ENCODE results near the gene GPRC5C. TPM values are rescaled to one million over a fixed set of nuclear protein-coding genes. Genes with fewer than 3 reads are reported as not detected.

The GPRC5C gene
- polyA plus RNA-seq, 2 of the 4 experiments (the other 2 are of a cell fraction), result 36.5 to 49.2 TPM

GRCh38 chr17:74414510-74414909 lies 17.4 kb upstream of the GPRC5C start:
- DNase-seq (ENCODE audit: low read depth in 1 of 2, low spot score in 1 of 2) (no peak), FAIRE-seq (no peak), ATAC-seq (no peak)
- no peak overlapping the region for H3K4me3 ChIP-seq
- TF ChIP-seq FOSB (CRISPR knock-in tag; IDR thresholded peaks at IDR 0.05), result no peak
- TF ChIP-seq KDM5A (IDR thresholded peaks at IDR 0.05), result no peak
- TF ChIP-seq EP300 (IDR thresholded peaks at IDR 0.05), result no peak
- TF ChIP-seq BCL3 (IDR thresholded peaks at IDR 0.05), result no peak
- no peak for TF ChIP-seq POLR2AphosphoS2 (conservative IDR thresholded peaks at IDR 0.05; ENCODE audit: low read length)
- no peak for TF ChIP-seq CHD2 (IDR thresholded peaks at IDR 0.05; ENCODE audit: low read length, partially characterized antibody)
- TF ChIP-seq CBX2 (IDR thresholded peaks at IDR 0.05; ENCODE audit: borderline replicate concordance, low read depth), result no peak
- TF ChIP-seq HDAC2 (IDR thresholded peaks at IDR 0.05), result no peak
- no peak for TF ChIP-seq KDM1A (IDR thresholded peaks at IDR 0.05; ENCODE audit: low read depth)
- no peak for TF ChIP-seq HMGXB4 (CRISPR knock-in tag; IDR thresholded peaks at IDR 0.05; ENCODE audit: borderline replicate concordance)
- no peak for TF ChIP-seq MAFK (IDR thresholded peaks at IDR 0.05; ENCODE audit: partially characterized antibody)
- no peak for TF ChIP-seq RFX5 (IDR thresholded peaks at IDR 0.05)
- H3K9me3 ChIP-seq, result no peaks in the 10 kb centered on the region
- no peak overlapping the region for H3K4me2 ChIP-seq
- ChIA-PET CTCF (interaction anchor here (4.9 to 15.2 kb wide), 3 partner anchors 21 to 35 kb away, joined by 18 to 138 read pairs (median 72); no protein-coding TSS in a partner anchor), POLR2A (interaction anchor here (1.4 kb wide), 1 partner anchor 16 kb away, joined by 4 read pairs; no protein-coding TSS in a partner anchor)
- peak overlapping the region in 1 of 2 experiments; percentile 42; a peak in 1 of 6 replicates for H3K27ac ChIP-seq
- WGBS (ENCODE audit: missing lambda C conversion rate), result 73% methylated on average over 3 of the region's 3 CpGs
- H3K4me1 ChIP-seq, result peaks cover 28% of the 10 kb centered on the region

GRCh38 chr17:74415608-74416396 lies 16.1 kb upstream of the GPRC5C start:
- 91% methylated on average over 13 of the region's 13 CpGs for WGBS (ENCODE audit: missing lambda C conversion rate)
- CTCF ChIA-PET, result interaction anchor here (1.5 to 15.2 kb wide), 7 partner anchors 7 to 42 kb away, joined by 4 to 138 read pairs (median 10); no protein-coding TSS in a partner anchor
- POLR2A ChIA-PET, result interaction anchor here (2.0 kb wide), 1 partner anchor 8 kb away, joined by 5 read pairs; no protein-coding TSS in a partner anchor

More at GRCh38 chr17:74415608-74416396, 16.1 kb upstream of the GPRC5C start:
- DNase-seq (ENCODE audit: low read depth in 1 of 2, low spot score in 1 of 2) (no peak), FAIRE-seq (no peak), ATAC-seq (no peak)
- H3K4me2 ChIP-seq, result no peak overlapping the region
- H3K27ac ChIP-seq, result peak overlapping the region in 1 of 2 experiments; percentile 86; a peak in 3 of 6 replicates
- no peaks in the 10 kb centered on the region for H3K9me3 ChIP-seq
- H3K4me3 ChIP-seq, result no peak overlapping the region
- peaks cover 28% of the 10 kb centered on the region for H3K4me1 ChIP-seq
- no peak for TF ChIP-seq RCOR1 (IDR thresholded peaks at IDR 0.05; ENCODE audit: low read depth, low read length)
- no peak for TF ChIP-seq NR3C1 (IDR thresholded peaks at IDR 0.05)
- no peak for TF ChIP-seq MAFK (IDR thresholded peaks at IDR 0.05; ENCODE audit: partially characterized antibody)
- no peak for TF ChIP-seq ZC3H11A (IDR thresholded peaks at IDR 0.05)
- no peak for TF ChIP-seq POLR2AphosphoS2 (conservative IDR thresholded peaks at IDR 0.05; ENCODE audit: low read length)
- no peak for TF ChIP-seq GATA3 (IDR thresholded peaks at IDR 0.05; ENCODE audit: borderline replicate concordance)
- no peak for TF ChIP-seq CTCF (IDR thresholded peaks at IDR 0.05)
- no peak for TF ChIP-seq USF2 (IDR thresholded peaks at IDR 0.05)
